HS-5 (cell line): ENCODE measurements around the gene MAG.
A peak's percentile ranks its signal among the peaks of the same experiment; 100 is the strongest.
"Not testable (repeated sequence)": the region's sequence is repeated elsewhere in the genome, so short reads cannot be mapped to it uniquely, and the experiment has no call there.

Experiments used
- DNase-seq: peaks from one replicate; pipeline ENCODE4 v3.0.0-alpha.2; 2012; ENCODE audit warnings: low read depth

Gene MAG

DNA sequence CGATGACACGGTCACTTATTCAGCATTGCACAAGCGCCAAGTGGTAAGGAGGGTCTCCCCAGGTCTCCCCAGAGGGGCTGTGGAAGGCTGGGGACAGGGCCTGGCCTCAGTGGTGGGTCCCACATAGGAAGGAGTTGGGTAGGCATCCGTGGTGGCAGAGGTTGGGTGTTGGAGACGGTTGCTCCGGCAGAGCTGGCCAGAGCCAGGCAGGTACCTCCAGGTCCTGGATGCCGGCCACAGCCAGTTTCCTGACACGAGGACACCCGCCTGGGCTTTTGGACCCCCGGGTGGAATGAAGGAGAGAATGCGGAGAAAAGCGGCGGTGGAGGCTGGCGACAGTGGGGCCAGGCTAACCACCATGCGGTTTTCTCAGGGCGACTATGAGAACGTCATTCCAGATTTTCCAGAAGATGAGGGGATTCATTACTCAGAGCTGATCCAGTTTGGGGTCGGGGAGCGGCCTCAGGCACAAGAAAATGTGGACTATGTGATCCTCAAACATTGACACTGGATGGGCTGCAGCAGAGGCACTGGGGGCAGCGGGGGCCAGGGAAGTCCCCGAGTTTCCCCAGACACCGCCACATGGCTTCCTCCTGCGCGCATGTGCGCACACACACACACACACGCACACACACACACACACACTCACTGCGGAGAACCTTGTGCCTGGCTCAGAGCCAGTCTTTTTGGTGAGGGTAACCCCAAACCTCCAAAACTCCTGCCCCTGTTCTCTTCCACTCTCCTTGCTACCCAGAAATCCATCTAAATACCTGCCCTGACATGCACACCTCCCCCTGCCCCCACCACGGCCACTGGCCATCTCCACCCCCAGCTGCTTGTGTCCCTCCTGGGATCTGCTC lies 54.5 kb downstream of the MAG start:
- DNase-seq: no peak

DNA sequence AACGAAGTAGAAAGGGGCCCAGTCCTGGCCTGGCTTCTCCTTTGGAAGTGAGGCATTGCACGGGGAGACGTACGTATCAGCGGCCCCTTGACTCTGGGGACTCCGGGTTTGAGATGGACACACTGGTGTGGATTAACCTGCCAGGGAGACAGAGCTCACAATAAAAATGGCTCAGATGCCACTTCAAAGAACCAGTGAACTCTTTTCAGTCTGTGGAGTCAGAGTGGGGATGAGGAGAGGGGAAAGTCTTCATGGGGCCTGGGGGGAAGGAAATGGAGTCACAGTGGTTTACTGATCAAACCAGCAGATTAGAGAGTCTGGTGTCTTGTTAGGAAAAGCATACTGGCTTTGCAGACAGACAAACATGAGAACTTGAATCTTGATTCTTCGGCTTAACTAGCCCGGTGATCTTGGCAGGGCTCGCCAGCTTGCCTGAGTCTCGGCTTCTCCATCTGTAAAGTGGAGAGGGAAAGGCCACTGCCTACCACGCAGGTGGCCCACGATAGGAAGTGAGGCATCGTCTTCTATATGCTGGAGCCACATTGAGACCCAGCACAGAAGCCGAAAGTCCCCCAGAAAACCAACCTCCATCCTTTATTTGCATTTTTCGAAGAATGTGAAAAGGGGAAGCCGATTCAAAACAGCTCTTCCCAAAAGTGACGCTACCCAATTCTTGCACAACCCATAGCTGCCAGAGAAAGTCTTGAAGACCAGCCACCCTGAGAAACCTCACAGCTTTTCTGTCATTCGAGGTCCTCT lies 55.4 kb downstream of the MAG start, which contains the start of gene FFAR1:
FFAR1 (plus strand) TSS at position 732 of the 759 bp plus-strand sequence. CDS start 3,650 bp downstream, outside the sequence.
- no peak for DNase-seq

DNA sequence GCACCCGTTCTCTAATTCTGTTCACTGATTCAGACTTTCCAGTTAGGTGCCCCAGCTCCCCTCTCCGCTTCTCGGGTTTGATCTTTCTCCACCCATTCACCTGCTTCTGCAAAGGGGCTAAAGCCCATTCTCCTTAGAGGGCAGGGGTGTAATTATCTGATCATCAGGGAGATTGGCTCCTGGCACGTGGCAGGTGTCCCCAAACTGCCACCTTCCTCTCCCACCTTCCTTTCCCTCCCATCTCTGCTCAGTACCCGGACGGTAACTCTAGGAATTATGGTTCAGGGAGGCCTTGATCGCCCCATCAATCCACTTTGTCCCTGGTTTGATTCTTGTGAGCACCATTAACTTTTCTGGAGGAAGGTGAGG lies 56.0 kb downstream of the MAG start:
- DNase-seq: no peak

DNA sequence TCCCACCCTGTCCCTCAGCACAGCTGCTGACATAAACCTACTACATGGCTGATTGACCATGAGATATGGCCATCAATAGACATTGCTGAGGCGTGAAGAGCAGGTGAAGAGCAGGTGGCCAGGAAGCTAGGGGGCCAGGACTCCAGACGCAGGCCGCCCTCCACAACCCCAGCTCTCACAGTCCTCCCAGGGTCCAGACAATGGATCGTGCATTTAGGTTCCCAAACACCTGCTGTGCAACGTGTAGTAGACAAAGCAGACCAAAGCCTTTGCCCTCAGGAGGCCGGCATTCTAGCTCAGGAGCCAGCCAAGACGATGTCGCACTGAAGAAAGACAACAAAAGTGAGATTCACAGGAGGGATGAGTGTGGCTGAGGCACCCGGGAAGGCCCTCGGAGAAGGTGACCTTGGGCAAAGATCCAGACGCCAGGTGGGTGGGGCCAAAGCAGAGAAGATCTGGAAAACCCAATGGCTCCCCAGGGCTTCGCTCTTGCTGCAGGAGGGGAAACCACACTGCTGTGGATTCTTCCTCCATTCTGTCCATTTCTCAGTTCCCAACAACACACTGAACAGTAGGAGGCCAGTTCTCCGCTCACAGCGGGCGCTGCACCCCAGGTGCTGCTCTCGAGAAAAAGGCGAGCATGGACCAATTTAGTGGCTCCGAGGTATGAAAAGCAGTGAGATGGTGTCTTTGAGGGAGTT lies 57.1 kb downstream of the MAG start:
- no peak for DNase-seq

DNA sequence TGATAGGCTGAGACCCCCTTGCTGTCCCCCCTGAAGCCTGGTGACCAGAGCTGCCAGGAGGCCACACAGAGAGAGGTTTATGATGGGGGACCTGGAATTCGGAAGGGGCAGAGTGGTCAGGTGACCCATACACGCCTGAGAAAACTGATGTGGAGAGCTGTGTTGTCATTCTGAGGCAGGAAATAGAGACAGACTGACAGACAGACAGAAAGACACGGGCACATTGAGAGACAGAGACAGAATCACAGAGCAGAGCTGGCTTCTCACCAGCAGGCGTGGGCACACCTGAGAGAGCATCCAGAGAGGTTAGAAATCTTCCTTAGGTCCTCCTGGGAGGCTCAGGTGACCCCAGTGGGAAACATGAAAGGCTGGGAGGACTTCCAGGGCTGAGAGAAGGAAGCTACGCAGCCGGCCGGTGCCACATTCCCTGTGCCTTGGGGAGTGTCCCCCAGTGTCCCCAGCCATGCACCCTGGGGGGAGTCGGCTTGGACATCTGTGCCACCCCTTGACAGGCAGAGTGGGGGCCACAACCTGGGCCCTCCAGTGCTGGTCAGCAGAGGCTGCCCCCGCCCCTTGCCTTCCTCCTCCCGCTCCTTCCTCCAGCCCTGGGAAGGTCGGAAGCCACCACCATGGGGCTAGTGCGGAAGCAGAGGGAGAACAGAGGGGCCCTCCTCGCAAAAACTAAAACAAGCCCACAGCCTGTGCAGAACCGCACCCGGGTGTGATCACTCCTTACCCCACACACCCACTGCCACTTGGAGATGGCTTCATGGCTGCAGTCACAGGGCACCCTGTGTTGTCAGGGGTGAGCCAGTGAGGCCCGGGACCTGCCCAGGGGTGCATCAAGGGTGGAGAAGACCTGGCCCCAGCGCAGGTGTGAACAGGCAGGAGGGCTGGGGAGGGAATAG lies 57.9 kb downstream of the MAG start:
- no peak for DNase-seq

DNA sequence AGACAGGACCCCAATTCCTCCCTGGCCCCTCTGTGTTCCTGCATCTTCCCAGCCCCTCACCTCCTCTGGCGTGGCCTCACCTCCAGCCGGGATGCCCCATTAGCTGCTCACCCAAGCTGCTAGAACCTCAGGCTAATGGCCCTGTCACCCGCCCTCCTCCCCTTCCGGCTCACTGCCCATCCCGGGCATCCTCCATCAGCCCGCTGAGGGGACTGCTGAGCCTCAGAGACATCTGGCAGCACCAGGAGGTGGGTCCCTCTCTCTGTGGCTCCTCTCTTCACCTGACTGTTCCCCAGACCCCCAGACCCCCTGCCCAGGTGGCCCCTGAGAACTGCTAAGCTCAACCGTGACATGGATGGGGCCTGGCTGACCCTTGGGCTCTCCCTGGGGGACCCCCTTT lies 58.6 kb downstream of the MAG start:
- DNase-seq: no peak

DNA sequence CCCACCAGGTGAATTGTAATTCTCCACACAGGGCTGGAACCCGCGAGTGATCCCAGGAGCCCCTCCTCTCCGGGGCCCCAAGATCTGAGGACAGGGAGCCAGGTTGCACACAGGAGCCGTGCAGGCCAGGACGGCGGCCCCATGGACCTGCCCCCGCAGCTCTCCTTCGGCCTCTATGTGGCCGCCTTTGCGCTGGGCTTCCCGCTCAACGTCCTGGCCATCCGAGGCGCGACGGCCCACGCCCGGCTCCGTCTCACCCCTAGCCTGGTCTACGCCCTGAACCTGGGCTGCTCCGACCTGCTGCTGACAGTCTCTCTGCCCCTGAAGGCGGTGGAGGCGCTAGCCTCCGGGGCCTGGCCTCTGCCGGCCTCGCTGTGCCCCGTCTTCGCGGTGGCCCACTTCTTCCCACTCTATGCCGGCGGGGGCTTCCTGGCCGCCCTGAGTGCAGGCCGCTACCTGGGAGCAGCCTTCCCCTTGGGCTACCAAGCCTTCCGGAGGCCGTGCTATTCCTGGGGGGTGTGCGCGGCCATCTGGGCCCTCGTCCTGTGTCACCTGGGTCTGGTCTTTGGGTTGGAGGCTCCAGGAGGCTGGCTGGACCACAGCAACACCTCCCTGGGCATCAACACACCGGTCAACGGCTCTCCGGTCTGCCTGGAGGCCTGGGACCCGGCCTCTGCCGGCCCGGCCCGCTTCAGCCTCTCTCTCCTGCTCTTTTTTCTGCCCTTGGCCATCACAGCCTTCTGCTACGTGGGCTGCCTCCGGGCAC lies 59.6 kb downstream of the MAG start:
- DNase-seq: no peak

DNA sequence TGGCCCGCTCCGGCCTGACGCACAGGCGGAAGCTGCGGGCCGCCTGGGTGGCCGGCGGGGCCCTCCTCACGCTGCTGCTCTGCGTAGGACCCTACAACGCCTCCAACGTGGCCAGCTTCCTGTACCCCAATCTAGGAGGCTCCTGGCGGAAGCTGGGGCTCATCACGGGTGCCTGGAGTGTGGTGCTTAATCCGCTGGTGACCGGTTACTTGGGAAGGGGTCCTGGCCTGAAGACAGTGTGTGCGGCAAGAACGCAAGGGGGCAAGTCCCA lies 60.2 kb downstream of the MAG start:
- no peak for DNase-seq

DNA sequence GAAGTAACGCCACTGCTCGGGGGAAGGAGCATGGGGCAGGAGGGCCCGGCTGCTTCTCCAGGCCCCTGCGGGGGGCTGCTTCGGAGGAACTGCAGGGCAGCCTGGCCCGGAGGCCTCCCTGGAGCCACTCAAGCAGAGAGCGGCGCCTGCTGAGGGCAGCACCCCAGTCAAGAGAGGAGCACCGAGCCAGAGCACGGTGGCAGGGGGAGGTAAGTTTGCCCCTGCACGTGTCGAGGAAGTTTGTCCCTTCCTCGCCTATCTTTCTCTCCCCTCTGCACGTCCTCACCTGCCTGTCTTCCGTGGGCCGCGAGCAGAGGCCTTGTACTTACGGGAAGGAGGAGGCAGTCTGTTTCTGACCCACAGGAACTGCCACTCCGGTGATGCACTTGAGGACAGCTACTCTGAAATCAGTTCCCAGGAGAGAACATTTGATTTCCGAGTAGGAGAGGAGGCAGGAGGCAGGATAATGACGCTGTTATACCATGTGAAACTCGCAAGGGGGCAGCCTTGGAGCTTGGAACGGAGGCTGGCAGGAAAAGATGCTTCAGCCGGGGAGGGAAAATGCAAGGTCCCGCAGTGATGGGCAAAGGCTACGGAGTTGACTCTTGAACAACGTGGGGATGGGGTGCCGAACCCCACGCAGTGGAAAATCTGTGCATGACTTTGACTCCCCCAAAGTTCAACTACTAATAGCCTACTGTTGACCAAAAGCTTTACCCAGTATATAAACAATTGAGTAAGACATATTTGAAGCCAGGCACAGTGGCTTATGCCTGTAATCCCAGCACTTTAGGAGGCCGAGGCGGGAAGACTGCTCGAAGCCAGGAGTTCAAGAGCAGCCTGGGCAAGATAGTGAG lies 60.7 kb downstream of the MAG start:
- peak; percentile 42 for DNase-seq

DNA sequence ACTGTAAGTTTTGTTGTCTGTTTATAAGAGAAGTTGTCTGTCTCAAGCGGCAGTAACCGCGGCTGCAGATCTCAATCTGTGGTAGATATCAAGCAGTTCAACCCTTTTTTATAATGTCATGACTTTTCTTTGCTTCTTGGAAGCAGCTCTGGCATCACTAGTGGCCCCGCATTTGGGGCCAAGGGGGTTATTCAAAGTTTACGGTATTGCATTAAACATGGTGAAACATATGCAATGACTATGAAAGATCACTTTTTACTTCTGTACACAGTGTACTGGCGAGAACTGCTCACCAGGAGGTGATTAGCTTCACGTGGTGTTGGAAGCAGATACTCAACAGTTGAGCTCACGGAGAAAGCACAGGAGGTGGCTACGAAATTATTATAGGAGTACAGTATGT lies 61.7 kb downstream of the MAG start:
- DNase-seq: no peak

DNA sequence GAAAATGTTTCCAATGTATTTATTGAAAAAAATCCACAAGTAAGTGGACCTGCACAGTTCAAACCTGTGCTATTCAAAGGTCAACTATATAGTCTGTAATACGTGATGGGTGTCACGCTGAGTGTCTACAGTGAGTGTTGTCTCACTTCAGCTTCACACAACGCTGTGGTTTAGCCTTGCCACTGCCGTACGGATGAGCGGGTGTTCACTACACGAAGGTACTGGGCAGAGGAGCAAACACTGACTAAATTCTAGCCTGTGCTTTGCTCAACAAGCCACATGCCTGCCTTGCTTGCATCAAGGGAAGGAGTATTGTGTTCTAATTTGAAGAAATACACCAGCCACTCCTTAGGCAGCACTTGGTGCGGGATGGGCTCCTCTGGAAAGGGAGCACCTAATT lies 62.9 kb downstream of the MAG start:
- DNase-seq: no peak

DNA sequence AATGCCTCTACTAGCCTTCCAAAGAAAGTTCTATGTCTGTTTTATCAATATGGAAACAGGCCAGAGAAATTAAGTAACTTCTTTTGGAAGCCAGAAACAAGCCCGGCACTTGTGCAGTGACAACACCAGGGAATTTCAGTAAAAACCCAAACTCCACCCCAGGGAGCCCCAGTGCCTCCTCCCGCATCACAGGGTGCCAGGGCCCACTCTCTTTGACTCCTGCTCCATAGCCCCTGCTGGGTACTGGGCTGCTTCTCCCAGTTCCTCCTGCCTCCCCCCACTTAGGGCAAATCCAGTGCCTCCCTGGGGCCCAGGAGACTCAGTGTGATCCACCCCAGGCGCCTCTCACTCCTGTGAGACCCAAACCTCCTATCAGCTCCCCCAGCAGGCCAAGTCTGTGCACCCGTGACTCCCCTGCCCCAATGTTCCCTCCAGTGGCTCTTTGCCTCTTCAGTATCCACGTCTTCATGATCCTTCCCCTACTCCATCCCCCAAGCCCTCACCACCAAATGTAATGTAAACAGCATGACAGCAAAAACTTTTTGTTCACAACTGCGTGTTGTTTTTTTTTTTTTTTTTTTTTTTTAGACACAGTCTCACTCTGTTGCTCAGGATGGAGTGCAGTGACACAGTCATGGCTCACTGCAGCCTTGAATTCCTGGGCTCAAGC lies 64.0 kb downstream of the MAG start:
- no peak for DNase-seq

DNA sequence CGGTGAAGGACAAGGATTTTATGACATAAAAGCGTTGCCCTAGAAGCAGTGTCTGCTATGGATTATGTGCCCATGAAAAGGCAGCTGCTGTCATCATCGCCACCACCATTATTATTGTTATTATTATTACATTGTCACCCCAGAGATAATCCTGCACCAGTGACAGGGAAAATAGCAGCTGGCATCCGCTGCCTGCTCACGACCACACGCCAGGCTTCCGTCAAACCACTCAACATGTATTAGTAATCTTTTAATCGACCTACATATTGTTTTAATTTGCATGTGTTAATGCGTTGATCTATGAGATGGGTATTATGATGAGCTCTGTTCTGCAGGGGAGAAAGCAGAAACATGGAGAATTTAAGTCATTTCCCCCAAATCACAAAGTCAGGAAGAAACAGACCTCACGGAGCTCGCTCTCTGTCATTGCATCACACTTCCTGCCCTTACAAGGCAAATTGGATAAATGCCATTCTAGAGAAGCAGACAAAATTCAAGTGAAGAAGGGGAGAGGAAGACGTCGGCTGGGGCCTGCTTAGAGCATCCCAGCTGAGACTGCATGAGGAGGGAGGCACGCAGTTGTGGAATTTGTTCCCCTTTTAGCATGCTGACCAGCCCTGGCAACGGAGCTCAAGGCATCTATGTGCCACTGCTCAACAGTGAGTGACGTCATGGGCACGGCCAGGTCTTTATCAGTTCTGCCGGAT lies 66.1 kb downstream of the MAG start, which contains the start of gene FFAR3:
FFAR3 (plus strand) TSS at position 594 of the 707 bp plus-strand sequence. CDS start 431 bp downstream, outside the sequence.
- DNase-seq: no peak

DNA sequence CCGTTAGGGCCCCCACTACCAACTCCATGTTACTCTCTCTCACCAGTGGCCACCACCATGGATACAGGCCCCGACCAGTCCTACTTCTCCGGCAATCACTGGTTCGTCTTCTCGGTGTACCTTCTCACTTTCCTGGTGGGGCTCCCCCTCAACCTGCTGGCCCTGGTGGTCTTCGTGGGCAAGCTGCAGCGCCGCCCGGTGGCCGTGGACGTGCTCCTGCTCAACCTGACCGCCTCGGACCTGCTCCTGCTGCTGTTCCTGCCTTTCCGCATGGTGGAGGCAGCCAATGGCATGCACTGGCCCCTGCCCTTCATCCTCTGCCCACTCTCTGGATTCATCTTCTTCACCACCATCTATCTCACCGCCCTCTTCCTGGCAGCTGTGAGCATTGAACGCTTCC lies 66.9 kb downstream of the MAG start:
- not testable (repeated sequence) for DNase-seq

DNA sequence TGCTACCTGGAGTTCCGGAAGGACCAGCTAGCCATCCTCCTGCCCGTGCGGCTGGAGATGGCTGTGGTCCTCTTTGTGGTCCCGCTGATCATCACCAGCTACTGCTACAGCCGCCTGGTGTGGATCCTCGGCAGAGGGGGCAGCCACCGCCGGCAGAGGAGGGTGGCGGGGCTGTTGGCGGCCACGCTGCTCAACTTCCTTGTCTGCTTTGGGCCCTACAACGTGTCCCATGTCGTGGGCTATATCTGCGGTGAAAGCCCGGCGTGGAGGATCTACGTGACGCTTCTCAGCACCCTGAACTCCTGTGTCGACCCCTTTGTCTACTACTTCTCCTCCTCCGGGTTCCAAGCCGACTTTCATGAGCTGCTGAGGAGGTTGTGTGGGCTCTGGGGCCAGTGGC lies 67.4 kb downstream of the MAG start:
- not testable (repeated sequence) for DNase-seq

DNA sequence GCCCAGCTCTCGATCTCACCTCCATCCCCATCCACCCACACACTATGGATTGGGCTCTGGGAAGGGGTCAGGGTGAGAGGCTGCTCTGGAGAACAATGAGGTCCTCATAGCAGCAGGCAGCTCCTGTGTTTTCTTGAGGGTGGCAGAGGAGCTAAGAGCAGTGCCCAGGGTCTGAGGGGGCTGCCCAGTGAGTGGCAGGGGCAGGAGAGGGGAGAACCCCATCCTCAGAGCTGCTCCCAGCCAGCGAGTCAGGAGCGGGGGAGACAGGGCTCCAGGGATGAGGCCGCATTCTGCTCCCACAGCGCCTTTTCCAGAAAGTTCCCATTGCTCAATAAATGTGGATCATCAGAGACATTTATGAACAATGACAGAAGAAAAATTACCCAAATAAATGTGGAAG lies 68.1 kb downstream of the MAG start:
- not testable (repeated sequence) for DNase-seq

DNA sequence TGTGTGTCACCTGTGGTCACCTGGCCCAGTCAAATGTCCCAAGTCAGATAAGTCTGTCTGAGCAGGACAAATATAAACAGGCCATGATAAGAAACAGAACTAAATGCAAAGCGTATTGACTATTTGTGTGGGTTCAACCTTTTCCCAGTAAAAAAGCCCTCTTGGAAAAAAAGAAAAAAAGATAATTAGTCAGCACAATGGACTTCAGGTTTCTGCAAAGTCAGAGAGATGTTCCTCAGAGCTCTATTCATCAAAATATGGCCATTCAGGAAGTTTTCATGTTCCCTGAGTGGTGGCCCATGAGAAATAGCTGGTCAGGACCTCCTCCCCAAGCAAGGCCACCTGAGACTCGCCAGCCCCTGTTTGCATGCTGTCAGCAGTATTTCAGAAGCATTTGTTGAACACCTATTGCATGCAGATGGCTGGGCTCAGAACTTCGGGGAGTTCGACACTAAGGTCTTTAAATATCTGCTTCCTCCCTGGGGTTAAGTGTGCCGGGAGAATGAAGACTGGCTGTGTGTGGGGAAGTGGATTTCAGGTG lies 69.0 kb downstream of the MAG start:
- DNase-seq: no peak

DNA sequence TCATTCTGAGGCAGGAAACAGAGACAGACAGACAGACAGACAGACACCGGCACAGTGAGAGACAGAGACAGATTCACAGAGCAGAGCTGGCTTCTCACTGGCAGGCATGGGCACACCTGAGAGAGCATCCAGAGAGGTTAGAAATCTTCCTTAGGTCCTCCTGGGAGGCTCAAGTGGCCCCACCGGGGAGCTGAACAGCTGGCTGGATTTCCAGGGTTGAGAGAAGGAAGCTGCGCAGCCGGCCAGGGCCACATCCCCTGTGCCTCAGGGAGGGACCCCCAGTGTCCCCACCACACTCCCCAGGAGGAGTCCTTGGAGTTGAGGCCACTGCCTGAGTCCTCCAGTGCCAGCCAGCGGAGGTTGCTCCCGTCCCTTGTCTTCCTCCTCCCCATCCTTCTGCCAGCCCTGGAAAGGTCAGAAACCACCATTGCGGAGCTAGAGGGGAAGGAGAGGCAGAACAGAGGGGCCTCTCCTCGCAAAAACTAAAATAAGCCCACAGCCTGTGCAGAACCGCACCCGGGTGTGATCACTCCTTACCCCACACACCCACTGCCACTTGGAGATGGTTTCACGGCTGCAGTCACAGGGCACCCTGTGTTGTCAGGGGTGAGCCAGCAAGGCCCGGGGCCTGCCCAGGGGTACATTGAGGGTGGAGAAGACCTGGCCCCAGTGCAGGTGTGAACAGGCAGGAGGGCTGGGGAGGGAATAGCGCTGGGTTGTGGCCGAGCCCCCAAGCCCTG lies 70.5 kb downstream of the MAG start:
- DNase-seq: no peak
